Neural progenitor cell (in vitro differentiated cells): ENCODE results near the gene R3HDM1.

Source experiments
- EZH2phosphoT487 ChIP-seq: fragments of 200-600 bp; sonication (generic); IDR thresholded peaks from 2 replicates; pipeline ENCODE4 v1.6.1; 2017; ENCODE audit warnings: antibody characterized with exemption
- TF ChIP-seq, protein P1 (sequence below): fragments of 200-600 bp; sonication (generic); IDR thresholded peaks from 2 replicates; pipeline ENCODE4 v1.5.1; 2017; ENCODE audit warnings: antibody characterized with exemption, mild to moderate bottlenecking

DNA sequence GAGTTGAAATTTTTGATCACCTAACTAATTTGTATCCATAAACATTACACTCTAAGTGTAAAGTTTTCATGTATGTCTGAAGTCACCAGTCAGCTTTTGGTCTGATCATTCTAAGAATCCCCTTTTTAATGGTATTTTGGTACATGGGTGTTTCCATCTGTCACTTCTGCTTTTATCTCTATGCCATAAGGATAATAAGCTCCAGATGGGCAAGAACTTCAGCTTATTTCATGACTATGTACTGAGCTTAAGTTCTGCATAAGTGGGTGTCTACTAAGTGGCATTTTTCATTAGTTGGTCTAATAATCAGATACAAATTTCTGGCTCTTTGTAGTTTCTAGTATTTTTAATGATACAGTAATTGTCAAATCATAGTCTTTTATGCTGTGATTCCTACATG is 230.7 kb downstream of the R3HDM1 start:
- TF ChIP-seq EZH2phosphoT487, result no peak
- TF ChIP-seq, protein P1, sequence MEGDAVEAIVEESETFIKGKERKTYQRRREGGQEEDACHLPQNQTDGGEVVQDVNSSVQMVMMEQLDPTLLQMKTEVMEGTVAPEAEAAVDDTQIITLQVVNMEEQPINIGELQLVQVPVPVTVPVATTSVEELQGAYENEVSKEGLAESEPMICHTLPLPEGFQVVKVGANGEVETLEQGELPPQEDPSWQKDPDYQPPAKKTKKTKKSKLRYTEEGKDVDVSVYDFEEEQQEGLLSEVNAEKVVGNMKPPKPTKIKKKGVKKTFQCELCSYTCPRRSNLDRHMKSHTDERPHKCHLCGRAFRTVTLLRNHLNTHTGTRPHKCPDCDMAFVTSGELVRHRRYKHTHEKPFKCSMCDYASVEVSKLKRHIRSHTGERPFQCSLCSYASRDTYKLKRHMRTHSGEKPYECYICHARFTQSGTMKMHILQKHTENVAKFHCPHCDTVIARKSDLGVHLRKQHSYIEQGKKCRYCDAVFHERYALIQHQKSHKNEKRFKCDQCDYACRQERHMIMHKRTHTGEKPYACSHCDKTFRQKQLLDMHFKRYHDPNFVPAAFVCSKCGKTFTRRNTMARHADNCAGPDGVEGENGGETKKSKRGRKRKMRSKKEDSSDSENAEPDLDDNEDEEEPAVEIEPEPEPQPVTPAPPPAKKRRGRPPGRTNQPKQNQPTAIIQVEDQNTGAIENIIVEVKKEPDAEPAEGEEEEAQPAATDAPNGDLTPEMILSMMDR, result no peak
